Suppressor macrophage (primary cell): ENCODE data around the gene CCM2.

Source experiments
- DNase-seq, 4 experiments: peaks; one replicate each; pipeline ENCODE4 v3.0.0-alpha.2; 2020 to 2022
- total RNA-seq, 17 experiments: gene quantifications; one replicate each; lab custom pipeline; 2026; ENCODE audit warnings: mixed read lengths in 6 of 17, inconsistent platforms in 3 of 17; lab: John Stamatoyannopoulos, UW

The CCM2 gene
- total RNA-seq, result 35.0 to 93.7 (median 66.4) reads per million in 17 experiments

DNA sequence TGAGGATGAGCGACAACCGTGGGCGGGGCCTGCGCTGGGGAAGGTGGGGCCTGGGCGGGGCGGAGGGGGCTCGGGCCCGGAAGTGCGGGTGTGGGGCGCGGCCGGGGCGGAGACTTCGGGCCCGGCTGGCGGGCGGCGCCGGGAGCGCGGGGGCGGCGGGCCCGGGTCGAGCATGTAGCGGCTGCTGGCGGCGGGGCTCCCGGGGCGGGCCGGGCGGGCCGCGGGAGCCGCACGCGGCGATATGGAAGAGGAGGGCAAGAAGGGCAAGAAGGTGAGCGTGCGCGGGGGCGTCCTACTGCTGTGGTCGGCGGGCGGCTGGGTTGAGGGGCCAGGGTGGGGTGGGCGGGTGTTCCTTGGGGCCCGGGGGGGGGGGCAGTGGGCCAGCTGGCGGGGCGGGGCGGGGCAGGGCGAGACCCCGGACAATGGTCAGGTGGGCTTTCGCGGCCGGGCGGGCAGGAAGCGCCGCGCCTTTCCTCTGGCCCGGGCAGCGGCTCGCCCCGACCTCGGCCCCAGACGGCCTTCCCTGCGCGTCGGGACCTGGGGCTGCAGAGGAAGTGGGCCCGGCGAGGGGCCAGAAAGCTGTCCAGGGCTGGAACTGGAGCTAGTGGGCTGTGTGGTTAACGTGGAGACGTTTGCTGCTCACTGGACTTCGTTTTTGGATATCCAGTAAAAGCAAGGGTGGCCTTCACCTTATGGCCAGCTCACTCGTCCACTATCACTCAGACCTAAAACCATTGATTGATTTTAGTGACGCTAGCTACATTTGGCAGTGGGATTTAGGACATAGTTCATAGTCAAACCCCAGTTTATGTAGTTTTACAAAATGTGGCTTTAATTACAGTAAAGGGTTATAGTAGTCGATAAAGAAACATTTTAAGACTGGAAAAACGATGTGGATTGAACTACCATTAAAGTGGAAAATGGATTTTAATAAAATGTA lies at the start of gene CCM2:
CCM2 (plus strand) TSS at position 109 of the 940 bp plus-strand sequence; CDS start at position 242, 133 bp downstream.
- peak; percentile 59 to 84 (median 75) for DNase-seq

DNA sequence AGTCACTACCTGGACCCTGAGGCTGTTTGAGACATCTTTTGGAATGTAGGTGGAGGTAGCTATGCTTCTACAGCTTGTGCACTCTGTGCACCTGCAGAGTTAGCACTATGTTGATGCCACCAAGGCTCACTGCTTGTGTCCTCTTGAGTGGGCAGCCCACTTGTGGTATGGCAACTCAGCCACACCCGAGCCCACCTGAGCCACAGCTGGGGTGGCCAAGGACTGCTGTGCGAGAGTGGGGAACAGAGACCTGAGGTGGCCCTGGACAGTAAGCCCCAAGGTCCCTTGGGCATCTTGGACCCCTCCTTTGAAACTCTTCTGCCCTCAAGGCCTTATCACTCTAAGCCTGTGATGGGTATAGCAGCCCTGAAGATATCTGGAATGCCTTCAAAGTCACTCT lies 46.8 kb upstream of the CCM2 start:
- no peak for DNase-seq

DNA sequence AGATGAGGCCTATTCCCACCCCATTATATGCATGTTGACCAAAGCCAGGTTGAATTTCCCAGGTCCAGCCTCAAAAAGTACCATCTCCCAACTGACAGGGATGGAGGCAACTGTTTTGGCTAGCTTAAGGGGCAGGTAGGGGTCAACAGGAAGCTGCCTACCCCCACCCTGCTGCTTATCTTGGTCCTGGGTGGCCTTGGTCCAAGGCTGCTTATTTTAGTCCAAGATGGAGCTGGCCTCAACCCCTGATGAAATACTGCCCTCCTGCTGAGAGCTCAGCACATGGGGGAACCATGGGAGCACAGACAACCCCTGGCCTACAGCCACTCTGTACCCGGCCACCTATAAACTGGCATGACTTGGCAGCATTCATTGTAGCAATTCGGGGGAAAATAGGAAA lies 44.3 kb upstream of the CCM2 start:
- DNase-seq, result no peak

DNA sequence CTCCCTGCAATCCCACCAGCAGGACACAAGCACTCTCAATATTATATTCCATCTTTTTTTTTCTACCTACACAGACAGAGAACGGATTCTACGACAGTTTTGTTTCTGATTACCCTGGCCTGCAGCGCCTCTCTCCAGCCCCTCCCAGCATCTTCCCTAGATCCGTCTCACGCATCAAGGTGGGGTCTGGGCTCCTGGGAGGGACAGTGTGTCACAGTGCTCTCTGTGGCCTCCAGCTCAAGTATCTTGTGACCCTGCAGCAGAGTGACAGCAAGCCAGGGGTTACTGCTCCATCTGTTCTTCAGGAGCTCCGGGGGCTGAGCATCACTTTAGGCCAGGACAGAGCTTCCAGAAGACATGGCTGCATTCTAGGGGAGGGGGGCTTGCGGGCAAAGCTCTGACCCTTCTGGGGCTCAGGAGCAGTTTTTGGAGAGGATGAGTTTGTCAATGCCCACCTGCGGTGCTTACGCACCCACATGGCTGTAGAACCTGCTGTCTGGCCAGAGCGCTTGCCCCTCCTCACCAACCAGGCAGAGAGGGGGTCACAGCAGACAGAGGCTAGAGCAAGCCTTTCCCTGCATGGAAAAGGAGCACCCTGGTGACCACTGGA lies 43.7 kb upstream of the CCM2 start:
- no peak for DNase-seq

DNA sequence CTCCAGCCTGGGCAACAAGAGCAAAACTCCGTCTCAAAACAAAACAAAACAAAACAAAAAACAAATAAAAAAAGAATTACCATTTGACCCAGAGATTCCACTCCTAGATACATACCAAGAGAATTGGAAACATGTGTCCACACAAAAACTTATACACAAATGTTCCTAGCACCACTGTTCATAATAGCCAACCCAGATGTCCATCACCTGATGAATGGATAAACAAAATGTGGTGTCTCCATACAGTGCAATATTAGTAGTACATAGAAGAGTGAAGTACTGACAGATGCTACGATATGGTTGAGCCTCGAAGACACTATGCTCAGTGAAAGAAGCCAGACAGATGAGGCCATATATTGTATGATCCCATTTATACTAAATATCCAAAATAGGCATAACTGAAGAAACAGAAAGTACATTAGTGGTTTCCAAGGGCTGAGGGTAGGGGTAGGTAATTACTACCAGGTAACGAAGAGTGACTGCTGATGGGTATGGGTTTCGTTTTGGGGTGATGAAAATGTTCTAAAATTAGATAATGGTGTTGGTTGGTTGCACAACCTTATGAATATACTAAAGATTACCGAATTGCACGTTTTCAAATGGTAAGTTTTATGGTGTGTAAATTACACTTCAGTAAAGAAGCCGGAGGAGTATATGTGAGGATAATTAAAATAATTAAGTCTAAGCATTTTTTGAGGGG lies 41.2 kb upstream of the CCM2 start:
- no peak for DNase-seq

DNA sequence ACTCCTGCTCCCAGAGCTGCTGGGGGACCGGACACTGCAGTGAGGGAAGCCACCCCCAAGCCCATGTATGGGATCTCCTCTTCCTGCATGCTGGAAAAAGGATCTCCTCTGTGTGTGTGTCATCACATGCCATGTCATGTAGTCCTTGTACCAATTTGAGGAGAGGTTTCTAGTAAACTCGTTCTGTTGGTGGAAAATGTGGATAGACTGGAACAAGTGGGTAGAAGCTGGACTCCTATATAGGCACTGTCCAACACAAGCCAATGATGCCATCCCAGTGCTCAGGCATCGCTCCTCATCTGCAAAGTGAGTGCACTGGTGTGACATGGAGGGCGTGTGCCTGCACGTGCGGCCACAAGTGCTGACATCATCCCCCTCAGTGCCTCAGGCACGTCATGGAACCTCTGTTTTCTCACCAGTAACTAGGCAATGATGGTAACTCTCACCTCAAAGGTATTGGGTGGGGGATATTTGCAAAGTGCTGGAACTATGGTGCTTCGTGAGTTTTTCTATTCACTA lies 40.5 kb upstream of the CCM2 start:
- DNase-seq, result peak; percentile 37 to 69 (median 44)

DNA sequence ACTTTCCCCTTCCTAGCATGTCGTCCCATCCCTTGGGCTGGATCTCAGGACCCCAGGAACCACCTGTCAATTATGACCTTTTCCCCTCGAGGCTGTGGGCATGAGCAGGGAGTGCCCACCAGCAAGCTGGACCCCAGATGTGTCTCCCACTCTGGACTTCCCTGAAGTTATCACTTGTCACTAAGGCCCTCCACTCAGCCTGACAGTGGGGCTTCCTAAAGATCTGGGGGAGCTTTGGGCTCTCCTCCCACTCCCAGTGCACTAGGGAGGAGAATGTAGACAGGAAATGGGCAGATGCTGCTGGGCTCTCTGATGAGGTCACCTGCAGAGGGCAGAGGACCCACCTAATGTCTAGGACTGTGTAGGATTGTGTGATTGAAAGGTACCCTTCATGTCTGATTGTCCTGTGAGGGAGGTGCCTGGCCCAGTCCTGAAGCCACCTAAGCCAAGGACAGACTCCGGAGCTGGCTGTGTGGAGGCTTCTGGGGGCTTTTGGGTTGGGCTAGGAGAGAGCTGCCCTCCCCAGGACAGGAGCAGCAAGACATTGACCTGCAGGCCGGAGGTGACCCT lies 39.9 kb upstream of the CCM2 start:
- no peak for DNase-seq

DNA sequence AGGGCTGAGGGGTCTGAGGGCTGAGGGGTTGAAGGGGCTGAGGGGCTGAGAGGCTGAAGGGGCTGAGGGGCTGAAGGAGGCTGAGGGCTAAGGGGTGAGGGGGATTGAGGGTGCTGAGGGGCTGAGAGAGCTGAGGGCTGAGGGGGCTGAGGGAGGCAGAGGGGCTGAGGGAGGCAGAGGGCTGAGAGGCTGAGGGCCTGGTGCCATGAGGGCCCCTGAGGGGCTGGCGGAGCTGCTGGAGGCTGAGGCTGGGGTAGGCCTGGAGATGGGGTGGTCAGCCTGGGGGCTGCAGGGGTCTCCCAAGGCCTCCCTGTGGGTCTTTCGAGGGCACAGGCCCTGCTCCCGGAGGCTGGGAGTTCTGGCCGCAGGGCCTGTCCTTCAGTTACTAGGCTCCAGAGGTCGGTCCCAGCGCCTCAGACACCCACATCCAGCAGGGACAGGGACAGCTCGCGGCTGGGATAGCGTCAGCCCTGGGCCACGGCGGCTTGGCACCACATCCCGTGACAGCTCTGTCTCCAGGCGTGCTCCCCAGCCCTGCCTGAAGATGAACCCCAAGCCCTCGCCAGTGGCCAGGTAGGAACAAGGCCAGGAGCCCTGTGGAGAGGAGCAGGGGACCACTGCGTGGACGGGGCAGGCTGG lies 38.0 kb upstream of the CCM2 start:
- no peak for DNase-seq

DNA sequence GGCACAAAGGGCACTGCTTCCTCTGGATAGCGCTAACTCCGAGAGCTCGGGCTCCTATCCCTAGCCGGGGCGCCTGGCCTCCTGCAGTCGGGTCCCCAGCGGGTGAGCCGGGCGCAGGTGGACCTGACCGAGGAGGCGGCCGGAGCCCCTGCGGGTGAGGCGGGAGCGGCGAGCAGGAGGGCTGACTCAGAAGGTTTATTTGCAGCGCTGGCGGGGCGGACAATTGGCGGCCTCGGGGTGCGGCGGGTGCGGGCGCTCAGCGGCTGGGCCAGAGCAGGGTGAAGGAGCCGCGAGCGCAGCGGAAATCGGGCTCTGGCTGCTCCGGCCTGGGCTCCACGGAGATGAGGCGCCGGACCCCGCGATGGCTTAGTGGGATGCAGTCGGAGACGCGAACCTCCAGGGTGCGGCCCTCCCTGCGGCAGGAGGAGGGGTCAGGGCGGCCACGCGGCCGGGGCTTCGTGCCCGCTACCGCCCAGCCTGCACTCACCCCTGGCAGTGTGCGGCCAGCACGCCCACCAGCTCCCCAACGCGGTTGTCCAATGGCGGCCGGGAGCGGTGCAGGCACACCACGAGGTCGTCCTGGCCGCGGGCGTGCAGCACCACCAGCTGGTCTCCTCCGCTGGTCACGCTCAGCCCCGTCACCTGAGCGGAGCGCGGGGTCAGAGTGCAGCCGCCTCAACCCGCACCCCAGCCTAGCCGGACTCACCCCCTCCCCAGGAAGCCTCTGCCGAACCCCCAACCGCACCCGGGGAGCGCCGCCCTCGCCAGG lies 37.3 kb upstream of the CCM2 start:
- peak in 1 of 4 experiments; percentile 14 for DNase-seq

DNA sequence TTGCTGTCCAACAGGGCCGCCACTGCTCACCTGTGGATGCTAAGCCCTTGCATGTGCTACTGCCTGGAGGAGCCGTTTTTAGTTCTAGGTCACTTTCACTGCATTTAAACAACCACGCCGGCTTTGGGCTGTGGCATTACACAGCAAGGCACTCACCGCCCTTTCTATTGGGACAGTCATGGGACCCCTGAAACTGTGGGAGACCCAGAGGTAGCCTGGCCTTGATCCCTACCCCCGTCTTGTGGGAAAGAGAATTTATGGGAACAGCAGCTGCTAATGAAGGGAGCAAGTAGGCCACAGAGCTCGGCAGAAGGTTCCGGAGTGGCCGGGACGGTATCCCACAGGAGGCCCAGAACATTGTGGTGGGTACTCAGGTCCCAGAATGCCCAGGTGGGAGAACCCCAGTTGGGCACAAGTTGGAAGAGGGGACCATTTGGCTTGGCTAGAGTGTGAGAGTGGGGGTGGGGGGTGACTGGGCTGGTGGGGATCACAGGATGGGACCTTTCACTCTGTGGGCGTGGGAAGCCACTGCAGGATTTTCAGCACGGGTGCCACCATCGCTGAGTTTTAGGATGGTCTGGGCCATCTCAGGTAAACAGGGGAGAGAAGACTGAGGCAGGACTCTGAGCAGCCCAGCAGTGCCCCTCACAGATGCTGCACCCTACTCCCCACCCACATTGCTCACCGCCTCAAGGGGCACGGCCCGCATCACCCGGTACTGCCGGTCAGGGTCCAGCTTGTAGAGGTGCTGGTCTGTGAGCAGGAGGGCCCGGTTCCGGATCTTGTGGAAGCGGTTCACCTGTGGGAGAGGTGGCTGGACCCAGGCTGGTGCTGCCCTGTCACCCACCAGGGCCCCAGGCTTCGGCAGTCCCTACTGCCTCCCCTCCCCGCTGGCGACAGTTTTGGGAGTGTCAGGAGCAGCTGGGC lies 36.4 kb upstream of the CCM2 start:
- no peak for DNase-seq

DNA sequence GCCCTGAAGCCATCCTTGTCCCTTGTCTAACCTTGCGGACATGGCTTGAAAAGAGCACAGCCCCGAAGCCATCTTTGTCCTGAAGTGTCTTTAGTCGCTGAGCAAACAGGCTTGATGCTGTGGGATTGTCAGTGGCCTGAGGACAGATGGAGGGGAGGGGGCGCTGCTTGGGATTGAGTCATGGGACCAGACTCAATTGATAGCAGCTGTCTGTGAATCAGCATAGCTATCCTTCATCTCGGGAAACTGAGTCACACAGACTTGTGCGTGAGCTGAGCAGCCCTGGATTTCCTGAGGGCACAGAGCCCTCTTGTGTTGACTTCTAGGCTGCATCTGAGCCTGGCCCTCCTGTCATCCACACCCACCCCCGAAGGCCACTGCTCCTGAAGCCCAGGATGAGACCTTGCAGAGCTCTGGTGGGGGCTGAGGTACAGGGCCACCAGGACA lies 35.6 kb upstream of the CCM2 start:
- peak in 1 of 4 experiments; percentile 12 for DNase-seq

DNA sequence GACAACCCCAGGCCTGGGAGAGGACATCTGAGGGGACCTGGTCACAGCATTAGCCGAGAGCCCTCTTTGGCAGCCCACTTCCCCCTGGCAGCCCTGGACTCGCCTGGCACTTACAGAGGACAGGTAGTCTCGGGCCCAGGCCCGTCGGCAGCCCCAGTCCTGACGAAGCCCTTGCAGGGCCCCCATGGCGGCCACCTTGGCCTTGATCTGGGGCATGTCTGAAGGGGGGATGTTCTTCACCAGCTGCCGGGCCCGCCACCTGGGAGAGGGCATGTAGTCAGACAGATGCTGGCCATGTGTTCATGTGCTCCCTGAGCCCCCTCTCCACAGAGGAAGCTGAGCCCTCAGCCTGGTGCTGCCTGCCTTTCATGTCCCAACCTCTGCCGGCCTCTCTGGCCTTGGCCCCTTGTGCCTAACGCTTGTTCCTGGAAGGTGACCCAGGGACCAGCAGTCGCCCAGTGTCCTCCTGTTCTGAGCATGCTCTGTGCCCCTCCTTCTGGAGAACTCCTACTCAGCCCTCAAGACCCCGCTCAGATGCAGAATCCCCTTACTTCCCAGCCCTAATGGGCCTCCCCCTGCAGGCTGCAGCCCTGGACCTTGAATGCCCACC lies 35.1 kb upstream of the CCM2 start:
- DNase-seq, result no peak

DNA sequence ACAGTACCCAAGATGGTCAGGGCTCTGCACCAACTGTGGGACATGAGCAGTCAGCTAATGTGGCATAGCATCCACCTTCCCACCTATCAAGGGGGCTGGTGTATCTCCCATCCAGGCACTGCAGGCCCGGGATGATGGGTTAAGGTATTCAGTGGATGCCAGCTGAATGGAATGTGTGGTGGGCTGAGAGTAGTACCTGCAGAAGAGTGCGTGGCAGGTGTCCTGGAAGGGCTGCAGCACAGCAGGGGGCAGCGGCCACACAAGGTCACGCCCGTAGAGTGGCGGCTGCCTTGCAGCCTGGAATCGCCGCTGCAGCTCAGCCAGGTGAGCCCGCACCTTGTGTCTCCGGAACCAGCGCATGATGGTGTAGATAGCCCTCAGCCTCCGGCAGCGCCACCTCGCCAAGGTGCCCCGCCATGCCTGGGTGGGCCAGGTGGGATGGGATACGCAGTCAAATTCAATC lies 34.5 kb upstream of the CCM2 start:
- DNase-seq, result no peak

DNA sequence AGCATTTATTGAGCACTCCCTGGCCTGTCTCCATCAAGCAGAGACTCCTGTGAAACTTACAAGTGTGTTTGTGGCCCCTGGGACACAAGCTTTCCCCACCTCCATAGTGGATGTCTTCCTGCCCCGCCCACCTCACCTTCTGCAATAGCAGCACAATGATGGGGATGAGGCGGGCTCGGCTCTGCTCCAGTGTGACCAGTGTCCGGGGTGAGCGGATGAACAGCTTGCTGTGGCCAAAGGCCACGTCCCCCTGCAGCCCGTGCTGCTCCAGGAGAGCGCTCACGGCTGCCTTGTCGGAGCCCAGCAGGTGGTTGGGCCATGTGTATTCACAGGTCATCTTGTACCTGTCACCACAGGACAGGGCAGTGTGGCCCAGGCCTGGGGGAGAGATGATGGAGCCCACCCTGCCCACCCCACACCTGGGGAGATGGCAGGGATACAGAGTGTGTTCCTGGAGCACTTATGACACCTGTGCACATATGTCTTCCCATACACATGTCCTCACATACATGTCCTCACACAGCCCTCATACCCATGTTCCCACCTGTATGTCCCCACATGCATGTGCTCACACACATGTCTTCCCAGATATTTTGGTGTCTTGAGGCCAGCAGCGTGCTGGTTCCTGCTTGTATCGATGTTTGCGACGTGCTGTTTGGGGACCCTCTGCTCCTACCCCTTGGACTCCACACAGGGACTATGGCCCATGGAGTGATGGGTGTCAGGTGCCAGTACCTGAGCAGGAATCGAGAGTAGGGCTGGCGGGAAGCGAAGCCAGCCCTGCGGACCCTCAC lies 33.9 kb upstream of the CCM2 start:
- no peak for DNase-seq

DNA sequence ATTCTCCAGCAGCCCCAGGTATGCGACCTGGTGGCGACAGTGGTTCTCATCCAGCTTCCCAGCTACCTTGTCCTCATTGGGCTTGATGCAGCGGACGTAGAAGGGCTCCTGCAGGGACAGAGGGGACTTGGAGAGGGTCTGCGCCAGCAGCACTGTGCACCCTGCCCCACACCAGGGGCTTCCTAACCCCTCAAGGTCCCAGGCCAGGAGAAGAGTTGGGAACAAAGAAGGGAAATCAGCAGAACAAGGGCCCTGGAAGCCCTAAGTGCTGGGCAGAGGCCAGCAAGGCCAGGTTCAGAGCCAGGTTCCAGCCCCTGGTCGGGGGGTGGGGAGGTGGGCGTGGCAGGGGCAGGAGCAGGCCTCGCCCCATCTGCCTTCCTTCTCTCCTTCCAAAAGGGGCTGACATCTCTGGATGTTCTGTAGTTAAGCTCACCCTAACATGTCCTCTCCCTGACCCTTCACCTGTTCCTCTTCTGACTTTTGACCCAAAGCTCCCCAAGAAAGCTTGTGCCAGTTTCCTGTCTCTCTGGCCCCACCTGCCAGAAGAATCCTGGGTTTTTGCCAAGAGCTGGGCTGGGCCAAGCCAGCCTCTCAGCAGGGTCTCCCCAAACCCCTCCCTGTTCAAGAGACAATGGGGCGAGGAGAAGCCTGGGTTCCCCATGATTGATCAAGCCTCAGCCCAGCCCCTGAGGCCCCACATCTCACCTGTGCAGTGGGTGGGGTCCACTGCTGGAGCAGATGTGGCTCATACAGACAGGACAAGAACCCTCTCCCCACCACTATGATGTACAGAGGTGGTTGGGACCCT lies 33.1 kb upstream of the CCM2 start:
- no peak for DNase-seq

DNA sequence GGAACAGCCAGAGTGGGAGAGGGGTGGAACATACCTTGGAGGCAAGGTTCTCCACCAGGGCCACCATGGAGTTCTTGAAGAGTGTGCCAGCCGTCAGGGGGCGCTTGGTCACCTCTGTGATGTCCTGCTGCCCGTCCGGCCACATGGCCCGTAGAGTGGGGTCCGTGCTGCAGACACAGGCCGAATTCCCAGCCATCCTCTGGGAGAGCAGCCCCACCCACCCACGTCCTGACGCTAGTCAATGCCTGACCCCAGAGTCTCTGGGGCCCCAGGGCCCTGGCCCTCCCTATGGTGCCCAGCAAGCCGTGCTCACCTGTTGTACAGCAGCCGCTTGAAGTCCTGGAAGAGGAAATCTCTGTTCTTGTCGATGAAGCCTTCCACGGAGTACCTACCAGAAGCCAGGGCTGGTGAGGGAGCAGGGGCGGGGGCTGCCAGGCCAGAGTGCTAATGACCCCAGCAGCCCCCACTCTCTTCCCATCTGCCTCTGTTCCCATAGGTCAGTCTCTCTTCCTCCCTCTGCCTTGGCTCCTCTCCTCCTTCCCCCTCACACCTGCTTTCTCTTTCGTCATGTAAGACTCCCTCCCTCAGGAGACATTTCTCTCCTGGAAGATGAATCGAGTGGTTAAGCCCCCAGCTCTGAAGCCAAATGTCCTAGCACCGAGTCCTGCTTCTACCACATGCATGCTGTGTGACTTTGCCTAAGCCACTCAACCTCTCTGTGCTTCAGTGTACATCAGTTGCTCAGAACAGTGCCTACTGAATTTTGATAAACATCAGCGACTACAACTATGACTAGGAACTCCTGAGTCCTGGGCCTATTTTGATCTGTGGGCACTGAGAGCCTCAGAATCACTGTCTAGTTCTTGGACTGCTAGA lies 32.2 kb upstream of the CCM2 start:
- DNase-seq, result no peak
